ENCODE measurements around the gene WWOX. TPM values are rescaled to one million over a fixed set of nuclear protein-coding genes. Genes with fewer than 3 reads are reported as not detected.

Gene WWOX
- total RNA-seq, 1 donor from 2014 or later: 7.3 TPM

DNA sequence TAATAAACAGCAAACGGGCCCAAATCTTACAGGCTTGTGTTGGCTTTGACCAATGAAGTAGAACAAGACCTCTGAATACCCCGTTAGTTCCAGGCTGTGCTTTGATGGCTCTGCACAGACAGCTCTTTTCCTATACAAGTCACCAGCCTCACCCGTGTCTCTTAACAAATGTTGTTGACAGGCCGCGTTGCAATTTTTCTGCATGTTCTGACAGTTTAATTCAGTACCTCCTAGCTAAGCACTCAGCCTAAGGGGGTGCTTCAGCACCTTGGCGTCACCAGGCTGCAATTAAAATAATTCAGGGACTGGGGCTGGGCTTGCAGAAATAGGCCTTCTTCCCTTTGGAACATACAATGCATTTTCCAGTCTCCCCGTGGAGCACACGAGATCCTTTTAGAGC is 1001.0 kb downstream of the WWOX start:
- Mint-ChIP-seq H3K4me1 (ENCODE audit: low read depth, unreplicated experiment) (no peaks in the 10 kb centered on the region), H3K27ac (ENCODE audit: unreplicated experiment) (no peak overlapping the region), H3K4me3 (ENCODE audit: unreplicated experiment) (no peak overlapping the region), H3K9me3 (ENCODE audit: unreplicated experiment) (no peaks in the 10 kb centered on the region), H3K36me3 (ENCODE audit: low read depth, unreplicated experiment) (peaks cover 1% of the 10 kb centered on the region), H3K27me3 (ENCODE audit: low read depth, unreplicated experiment) (peaks cover 36% of the 10 kb centered on the region)
- Histone ChIP-seq H3K27ac (ENCODE audit: low read depth, low read length) (no peak overlapping the region), H3K79me2 (ENCODE audit: insufficient read depth, low read length) (no peaks in the 10 kb centered on the region), H3K4me3 (ENCODE audit: insufficient read depth, low read depth, low read length) (no peak overlapping the region), H4K20me1 (ENCODE audit: insufficient read depth, low read length) (no peaks in the 10 kb centered on the region), H3K9me3 (ENCODE audit: insufficient read depth, low read depth, low read length) (no peaks in the 10 kb centered on the region), H3K9ac (ENCODE audit: low read length) (no peak overlapping the region), H3K27me3 (ENCODE audit: insufficient read depth, low read length) (no peaks in the 10 kb centered on the region), H2AFZ (ENCODE audit: low read depth, low read length) (no peak overlapping the region), H3K36me3 (ENCODE audit: insufficient read depth, low read length) (no peaks in the 10 kb centered on the region), H3K4me2 (ENCODE audit: low read length) (no peak overlapping the region), H3K4me1 (ENCODE audit: insufficient read depth, low read length) (no peaks in the 10 kb centered on the region)
- no peak for FAIRE-seq
- no peak for DNase-seq (ENCODE audit: low read depth)
- TF ChIP-seq, protein P1, sequence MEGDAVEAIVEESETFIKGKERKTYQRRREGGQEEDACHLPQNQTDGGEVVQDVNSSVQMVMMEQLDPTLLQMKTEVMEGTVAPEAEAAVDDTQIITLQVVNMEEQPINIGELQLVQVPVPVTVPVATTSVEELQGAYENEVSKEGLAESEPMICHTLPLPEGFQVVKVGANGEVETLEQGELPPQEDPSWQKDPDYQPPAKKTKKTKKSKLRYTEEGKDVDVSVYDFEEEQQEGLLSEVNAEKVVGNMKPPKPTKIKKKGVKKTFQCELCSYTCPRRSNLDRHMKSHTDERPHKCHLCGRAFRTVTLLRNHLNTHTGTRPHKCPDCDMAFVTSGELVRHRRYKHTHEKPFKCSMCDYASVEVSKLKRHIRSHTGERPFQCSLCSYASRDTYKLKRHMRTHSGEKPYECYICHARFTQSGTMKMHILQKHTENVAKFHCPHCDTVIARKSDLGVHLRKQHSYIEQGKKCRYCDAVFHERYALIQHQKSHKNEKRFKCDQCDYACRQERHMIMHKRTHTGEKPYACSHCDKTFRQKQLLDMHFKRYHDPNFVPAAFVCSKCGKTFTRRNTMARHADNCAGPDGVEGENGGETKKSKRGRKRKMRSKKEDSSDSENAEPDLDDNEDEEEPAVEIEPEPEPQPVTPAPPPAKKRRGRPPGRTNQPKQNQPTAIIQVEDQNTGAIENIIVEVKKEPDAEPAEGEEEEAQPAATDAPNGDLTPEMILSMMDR (IDR thresholded peaks at IDR 0.05; ENCODE audit: insufficient read depth, low read depth, low read length): no peak
- no peak for TF ChIP-seq EZH2 (IDR thresholded peaks at IDR 0.05; ENCODE audit: insufficient read depth, low read length)

DNA sequence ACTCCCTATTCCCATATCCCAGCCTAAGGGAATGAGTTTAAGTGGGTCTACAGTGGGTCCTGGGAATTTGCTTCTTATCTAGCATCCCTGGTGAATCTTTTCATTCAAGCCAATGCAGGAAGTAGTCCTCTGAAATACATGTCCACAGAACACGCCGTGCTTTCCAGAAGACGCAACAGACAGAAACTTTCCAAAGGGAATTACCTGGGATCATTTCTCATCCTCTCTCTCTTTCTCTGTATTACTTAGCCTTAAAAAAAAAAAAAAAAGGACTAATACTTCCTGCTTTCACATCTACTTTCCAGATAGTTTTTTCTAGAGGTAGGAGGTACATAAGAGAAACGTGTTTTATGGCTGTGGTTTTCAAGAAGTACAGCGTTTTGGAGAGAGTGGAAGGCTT is 1002.0 kb downstream of the WWOX start:
- TF ChIP-seq, protein P1 (IDR thresholded peaks at IDR 0.05; ENCODE audit: insufficient read depth, low read depth, low read length): no peak
- TF ChIP-seq EZH2 (IDR thresholded peaks at IDR 0.05; ENCODE audit: insufficient read depth, low read length): no peak
- Histone ChIP-seq H3K4me3 (ENCODE audit: insufficient read depth, low read depth, low read length) (no peak overlapping the region), H3K27ac (ENCODE audit: low read depth, low read length) (no peak overlapping the region), H3K4me2 (ENCODE audit: low read length) (no peak overlapping the region), H3K9me3 (ENCODE audit: insufficient read depth, low read depth, low read length) (no peaks in the 10 kb centered on the region), H2AFZ (ENCODE audit: low read depth, low read length) (no peak overlapping the region), H4K20me1 (ENCODE audit: insufficient read depth, low read length) (no peaks in the 10 kb centered on the region), H3K36me3 (ENCODE audit: insufficient read depth, low read length) (no peaks in the 10 kb centered on the region), H3K4me1 (ENCODE audit: insufficient read depth, low read length) (no peaks in the 10 kb centered on the region), H3K9ac (ENCODE audit: low read length) (no peak overlapping the region), H3K79me2 (ENCODE audit: insufficient read depth, low read length) (no peaks in the 10 kb centered on the region), H3K27me3 (ENCODE audit: insufficient read depth, low read length) (no peaks in the 10 kb centered on the region)
- H3K27ac Mint-ChIP-seq (ENCODE audit: unreplicated experiment): no peak overlapping the region
- DNase-seq (ENCODE audit: low read depth) (no peak), FAIRE-seq (no peak)
- no peaks in the 10 kb centered on the region for H3K9me3 Mint-ChIP-seq (ENCODE audit: unreplicated experiment)
- H3K27me3 Mint-ChIP-seq (ENCODE audit: low read depth, unreplicated experiment): peaks cover 30% of the 10 kb centered on the region
- no peaks in the 10 kb centered on the region for H3K4me1 Mint-ChIP-seq (ENCODE audit: low read depth, unreplicated experiment)
- no peak overlapping the region for H3K4me3 Mint-ChIP-seq (ENCODE audit: unreplicated experiment)
- peaks cover 1% of the 10 kb centered on the region for H3K36me3 Mint-ChIP-seq (ENCODE audit: low read depth, unreplicated experiment)

DNA sequence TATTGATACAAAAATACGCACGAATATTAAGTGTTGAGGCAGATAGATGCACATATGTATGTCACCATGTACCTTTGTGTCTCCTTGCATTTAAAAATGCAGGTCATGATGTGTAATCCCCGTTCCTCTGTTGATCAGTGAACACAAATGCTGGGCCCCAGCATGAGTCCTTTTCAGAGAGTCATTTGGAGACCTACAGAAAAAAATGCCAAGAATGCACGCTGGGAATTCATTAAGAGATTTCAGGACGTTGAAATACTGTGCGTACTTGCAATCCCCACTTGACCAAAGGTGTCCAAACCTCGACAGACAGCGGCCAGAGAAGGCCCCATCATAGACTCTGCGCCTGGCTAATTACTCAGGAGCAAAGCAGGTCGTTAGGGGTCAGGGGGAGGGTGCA is 1005.1 kb downstream of the WWOX start:
- Mint-ChIP-seq H3K36me3 (ENCODE audit: low read depth, unreplicated experiment) (no peaks in the 10 kb centered on the region), H3K27me3 (ENCODE audit: low read depth, unreplicated experiment) (peaks cover 17% of the 10 kb centered on the region), H3K27ac (ENCODE audit: unreplicated experiment) (no peak overlapping the region), H3K4me3 (ENCODE audit: unreplicated experiment) (no peak overlapping the region), H3K4me1 (ENCODE audit: low read depth, unreplicated experiment) (no peaks in the 10 kb centered on the region), H3K9me3 (ENCODE audit: unreplicated experiment) (no peaks in the 10 kb centered on the region)
- no peak overlapping the region for H3K9ac ChIP-seq (ENCODE audit: low read length)
- H3K9me3 ChIP-seq (ENCODE audit: insufficient read depth, low read depth, low read length): no peaks in the 10 kb centered on the region
- no peak overlapping the region for H3K27ac ChIP-seq (ENCODE audit: low read depth, low read length)
- no peak overlapping the region for H3K4me3 ChIP-seq (ENCODE audit: insufficient read depth, low read depth, low read length)
- DNase-seq (ENCODE audit: low read depth) (no peak), FAIRE-seq (no peak)
- no peaks in the 10 kb centered on the region for H3K4me1 ChIP-seq (ENCODE audit: insufficient read depth, low read length)
- no peaks in the 10 kb centered on the region for H3K79me2 ChIP-seq (ENCODE audit: insufficient read depth, low read length)
- H3K36me3 ChIP-seq (ENCODE audit: insufficient read depth, low read length): no peaks in the 10 kb centered on the region
- H4K20me1 ChIP-seq (ENCODE audit: insufficient read depth, low read length): no peaks in the 10 kb centered on the region
- H2AFZ ChIP-seq (ENCODE audit: low read depth, low read length): no peak overlapping the region
- H3K27me3 ChIP-seq (ENCODE audit: insufficient read depth, low read length): no peaks in the 10 kb centered on the region
- TF ChIP-seq, protein P1 (IDR thresholded peaks at IDR 0.05; ENCODE audit: insufficient read depth, low read depth, low read length): no peak
- TF ChIP-seq EZH2 (IDR thresholded peaks at IDR 0.05; ENCODE audit: insufficient read depth, low read length): no peak
- H3K4me2 ChIP-seq (ENCODE audit: low read length): no peak overlapping the region
